Measurements from ENCODE around the gene DCDC1. TPM values are rescaled to one million over a fixed set of nuclear protein-coding genes. Genes with fewer than 3 reads are reported as not detected.

Gene DCDC1
- total and polyA plus RNA-seq, 9 of the 15 experiments (the other 6 are each of a cell fraction or from before 2014, with no cell fraction given) = 0.05 to 0.18 (median 0.08) TPM; not detected in 3

GRCh38 chr11:31419138-31419537 lies 49.6 kb upstream of the DCDC1 start (continued):
- TF ChIP-seq ZNF318 (IDR thresholded peaks at IDR 0.05; ENCODE audit: borderline replicate concordance in 1 of 2, low read depth in 1 of 2) (no peak), TEAD4 (IDR thresholded peaks at IDR 0.05; ENCODE audit: low read length) (peak; percentile 62; the same call in 1 of the 2 replicates), TEAD4 (CRISPR knock-in tag; IDR thresholded peaks at IDR 0.05; ENCODE audit: borderline replicate concordance) (no peak), NCOA1 (IDR thresholded peaks at IDR 0.05; ENCODE audit: low read depth) (no peak), TBL1XR1 (IDR thresholded peaks at IDR 0.05; ENCODE audit: low read length in 2 of 2) (0 out of 4 replicates have a peak, but pooled peaks of 1 of the 2 experiments have one; percentile 7), BRCA1 (IDR thresholded peaks at IDR 0.05) (no peak), BRCA1 (CRISPR knock-in tag; IDR thresholded peaks at IDR 0.05) (no peak), ZSCAN32 (CRISPR knock-in tag; IDR thresholded peaks at IDR 0.05) (no peak), SMARCE1 (IDR thresholded peaks at IDR 0.05) (0 out of 2 replicates have a peak, but pooled peaks have one; percentile 24), ZNF146 (CRISPR knock-in tag; IDR thresholded peaks at IDR 0.05; ENCODE audit: unreplicated experiment) (no peak), MCM7 (IDR thresholded peaks at IDR 0.05) (no peak), HLTF (IDR thresholded peaks at IDR 0.05) (no peak), BCLAF1 (IDR thresholded peaks at IDR 0.05; ENCODE audit: borderline replicate concordance in 1 of 2, control insufficient read depth in 1 of 2, low read depth in 2 of 2, low read length in 1 of 2) (no peak), TGIF2 (CRISPR knock-in tag; IDR thresholded peaks at IDR 0.05) (no peak), HNRNPK (IDR thresholded peaks at IDR 0.05; ENCODE audit: low read depth, low read length, poor library complexity, severe bottlenecking) (no peak), EP300 (IDR thresholded peaks at IDR 0.05; ENCODE audit: low read length) (peak; percentile 84), CBFB (CRISPR knock-in tag; IDR thresholded peaks at IDR 0.05) (no peak), PYGO2 (tag; IDR thresholded peaks at IDR 0.05) (no peak), KLF16 (IDR thresholded peaks at IDR 0.05) (0 out of 2 replicates have a peak, but pooled peaks have one; percentile 9)

All from K562 (cell line).